HL-60 (cell line): ENCODE data around the gene LRP8.

Experiments
- DNase-seq, 2 experiments: peaks; one replicate each; pipeline ENCODE4 v3.0.0-alpha.2; 2010 to 2020; ENCODE audit warnings: low read depth in 1 of 2, low spot score in 1 of 2
- H3K27ac ChIP-seq: fragments of 250-450 bp; sonication (Bioruptor Pico); replicated peaks from 2 replicates; pipeline ENCODE4 v1.5.1; 2020; ENCODE audit warnings: mild to moderate bottlenecking, moderate library complexity
- H3K27me3 ChIP-seq: fragments of 250-450 bp; sonication (Bioruptor Pico); 2 replicates; pipeline ENCODE4 v1.5.1; 2021; ENCODE audit warnings: mild to moderate bottlenecking, moderate library complexity; ENCODE audit not compliant: insufficient read depth, poor library complexity, severe bottlenecking
- H3K4me3 ChIP-seq: replicated peaks from 2 replicates; pipeline ENCODE4 v1.5.1; 2011; ENCODE audit warnings: mild to moderate bottlenecking, control low read depth, low read length; ENCODE audit not compliant: insufficient read depth
- GABPA ChIP-seq: IDR thresholded peaks from 2 replicates; pipeline ENCODE4 v1.6.1; 2012; ENCODE audit warnings: low read depth
- POLR2AphosphoS5 ChIP-seq: IDR thresholded peaks from 2 replicates; pipeline ENCODE4 v1.6.1; 2012; ENCODE audit warnings: low read depth
- REST ChIP-seq: IDR thresholded peaks from 2 replicates; pipeline ENCODE4 v1.6.1; 2012; ENCODE audit warnings: low read depth; ENCODE audit not compliant: insufficient replicate concordance
- SPI1 ChIP-seq: IDR thresholded peaks from 2 replicates; pipeline ENCODE4 v1.6.1; 2012; ENCODE audit warnings: low read depth, mild to moderate bottlenecking, borderline replicate concordance
- TF ChIP-seq, protein P1 (sequence below): IDR thresholded peaks from one replicate; pipeline ENCODE4 v1.5.1; 2011; ENCODE audit warnings: low read length, control low read depth, inconsistent platforms; ENCODE audit not compliant: insufficient read depth

The LRP8 gene

GRCh38 chr1:53262000-53262399 lies 65.9 kb downstream of the LRP8 start:
- Histone ChIP-seq H3K27ac (no peak overlapping the region), H3K4me3 (no peak overlapping the region), H3K27me3 (no peaks in the 10 kb centered on the region)
- no peak for DNase-seq
- no peak for TF ChIP-seq POLR2AphosphoS5
- TF ChIP-seq SPI1, result no peak
- TF ChIP-seq, protein P1, sequence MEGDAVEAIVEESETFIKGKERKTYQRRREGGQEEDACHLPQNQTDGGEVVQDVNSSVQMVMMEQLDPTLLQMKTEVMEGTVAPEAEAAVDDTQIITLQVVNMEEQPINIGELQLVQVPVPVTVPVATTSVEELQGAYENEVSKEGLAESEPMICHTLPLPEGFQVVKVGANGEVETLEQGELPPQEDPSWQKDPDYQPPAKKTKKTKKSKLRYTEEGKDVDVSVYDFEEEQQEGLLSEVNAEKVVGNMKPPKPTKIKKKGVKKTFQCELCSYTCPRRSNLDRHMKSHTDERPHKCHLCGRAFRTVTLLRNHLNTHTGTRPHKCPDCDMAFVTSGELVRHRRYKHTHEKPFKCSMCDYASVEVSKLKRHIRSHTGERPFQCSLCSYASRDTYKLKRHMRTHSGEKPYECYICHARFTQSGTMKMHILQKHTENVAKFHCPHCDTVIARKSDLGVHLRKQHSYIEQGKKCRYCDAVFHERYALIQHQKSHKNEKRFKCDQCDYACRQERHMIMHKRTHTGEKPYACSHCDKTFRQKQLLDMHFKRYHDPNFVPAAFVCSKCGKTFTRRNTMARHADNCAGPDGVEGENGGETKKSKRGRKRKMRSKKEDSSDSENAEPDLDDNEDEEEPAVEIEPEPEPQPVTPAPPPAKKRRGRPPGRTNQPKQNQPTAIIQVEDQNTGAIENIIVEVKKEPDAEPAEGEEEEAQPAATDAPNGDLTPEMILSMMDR, result no peak
- no peak for TF ChIP-seq GABPA
- no peak for TF ChIP-seq REST

DNA sequence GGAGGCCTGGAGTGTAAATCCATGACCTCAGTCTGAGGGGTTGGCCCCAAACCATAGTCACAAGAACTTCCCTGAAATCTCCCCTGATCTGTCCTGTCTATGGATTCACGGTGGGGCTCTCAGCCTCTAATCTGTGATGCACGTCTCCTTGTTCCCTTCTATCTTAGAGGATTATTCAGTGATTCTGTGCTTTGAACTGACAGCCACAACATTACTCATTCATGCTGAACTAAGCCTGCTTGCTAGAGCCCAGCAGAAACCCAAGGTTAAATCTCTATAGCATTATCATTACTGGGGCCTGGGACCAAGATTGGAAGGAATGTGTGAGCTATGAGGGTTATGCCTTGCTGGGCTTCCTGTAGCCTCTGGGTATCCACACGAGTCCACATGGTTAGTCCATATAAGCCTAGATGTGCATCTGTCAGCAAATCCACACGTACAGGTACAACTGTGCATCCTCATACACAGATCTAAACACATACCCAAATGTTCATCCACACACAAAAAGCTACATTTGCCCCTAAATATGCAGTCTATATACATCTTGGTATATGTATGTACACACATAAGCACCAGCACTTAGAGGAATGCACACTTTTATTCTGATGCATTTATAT lies 67.1 kb downstream of the LRP8 start:
- DNase-seq, result no peak
- TF ChIP-seq, protein P1, result no peak
- TF ChIP-seq REST, result no peak
- no peak for TF ChIP-seq GABPA
- no peak for TF ChIP-seq POLR2AphosphoS5
- no peak for TF ChIP-seq SPI1
- Histone ChIP-seq H3K4me3 (no peak overlapping the region), H3K27ac (no peak overlapping the region), H3K27me3 (no peaks in the 10 kb centered on the region)

DNA sequence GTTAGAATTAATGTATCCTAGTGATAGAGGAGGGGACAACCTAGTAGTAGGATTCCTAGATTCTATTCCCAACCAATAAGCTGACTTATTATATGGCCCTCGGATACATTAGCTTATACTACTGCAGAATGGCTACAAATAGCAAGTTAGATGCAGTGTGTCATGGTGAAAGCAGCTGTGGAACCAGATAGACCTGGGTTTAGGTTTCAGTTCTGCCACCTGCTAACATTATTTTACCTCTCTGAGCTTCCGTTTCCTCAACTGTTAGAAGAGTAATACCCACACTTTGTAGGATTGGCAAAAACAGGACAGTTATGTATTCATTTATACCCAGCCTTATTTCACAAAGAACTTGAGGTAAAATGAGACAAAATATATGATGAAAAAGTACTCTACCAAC lies 67.9 kb downstream of the LRP8 start:
- Histone ChIP-seq H3K27ac (no peak overlapping the region), H3K27me3 (no peaks in the 10 kb centered on the region), H3K4me3 (no peak overlapping the region)
- TF ChIP-seq POLR2AphosphoS5, result no peak
- TF ChIP-seq, protein P1, result no peak
- no peak for TF ChIP-seq GABPA
- TF ChIP-seq REST, result no peak
- TF ChIP-seq SPI1, result no peak
- DNase-seq, result no peak
